Measurements from ENCODE around the gene ZNF318.

DNA sequence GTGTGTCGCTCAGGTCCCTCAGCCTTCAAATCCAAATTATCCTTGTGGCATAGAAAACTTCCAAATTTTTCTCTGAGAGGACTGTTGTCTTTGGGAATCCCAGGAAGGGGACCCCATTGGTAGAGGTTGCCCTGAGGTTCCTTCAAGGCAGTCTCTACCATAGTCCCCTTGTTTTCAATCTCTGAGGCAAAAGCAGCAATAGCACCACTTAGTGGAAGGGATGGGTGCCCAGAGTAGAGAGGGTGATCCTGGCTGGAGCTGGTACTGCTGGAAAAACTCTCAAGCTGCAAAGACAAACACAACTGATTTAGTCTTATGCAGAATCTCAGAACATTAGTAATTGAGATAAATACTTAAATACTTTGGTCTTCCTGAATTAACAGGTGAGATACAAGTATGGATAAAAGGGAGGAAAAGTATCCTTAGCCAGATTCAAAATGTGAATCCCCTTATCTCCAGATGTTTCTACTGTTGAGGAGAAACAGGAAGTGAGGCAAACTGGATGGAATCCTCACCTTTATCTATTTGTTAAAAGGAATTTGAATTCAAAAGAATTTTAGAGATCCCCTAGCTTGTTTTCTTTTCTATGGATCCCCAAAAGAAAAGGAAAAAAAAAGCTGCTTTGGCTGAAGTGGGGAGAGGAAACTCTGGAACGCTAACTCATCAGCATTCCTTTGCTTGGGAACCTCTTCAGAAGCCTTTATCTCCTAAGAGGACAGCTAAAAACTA is 13.4 kb downstream of the ZNF318 start:
- TF ChIP-seq, protein P1, sequence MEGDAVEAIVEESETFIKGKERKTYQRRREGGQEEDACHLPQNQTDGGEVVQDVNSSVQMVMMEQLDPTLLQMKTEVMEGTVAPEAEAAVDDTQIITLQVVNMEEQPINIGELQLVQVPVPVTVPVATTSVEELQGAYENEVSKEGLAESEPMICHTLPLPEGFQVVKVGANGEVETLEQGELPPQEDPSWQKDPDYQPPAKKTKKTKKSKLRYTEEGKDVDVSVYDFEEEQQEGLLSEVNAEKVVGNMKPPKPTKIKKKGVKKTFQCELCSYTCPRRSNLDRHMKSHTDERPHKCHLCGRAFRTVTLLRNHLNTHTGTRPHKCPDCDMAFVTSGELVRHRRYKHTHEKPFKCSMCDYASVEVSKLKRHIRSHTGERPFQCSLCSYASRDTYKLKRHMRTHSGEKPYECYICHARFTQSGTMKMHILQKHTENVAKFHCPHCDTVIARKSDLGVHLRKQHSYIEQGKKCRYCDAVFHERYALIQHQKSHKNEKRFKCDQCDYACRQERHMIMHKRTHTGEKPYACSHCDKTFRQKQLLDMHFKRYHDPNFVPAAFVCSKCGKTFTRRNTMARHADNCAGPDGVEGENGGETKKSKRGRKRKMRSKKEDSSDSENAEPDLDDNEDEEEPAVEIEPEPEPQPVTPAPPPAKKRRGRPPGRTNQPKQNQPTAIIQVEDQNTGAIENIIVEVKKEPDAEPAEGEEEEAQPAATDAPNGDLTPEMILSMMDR (conservative IDR thresholded peaks at IDR 0.05), result 0 out of 2 replicates have a peak, but pooled peaks have one; percentile 33
- TF ChIP-seq EZH2 (IDR thresholded peaks at IDR 0.05; ENCODE audit: low read depth), result no peak

Measured in PC-9 (cell line).